ENCODE measurements around the gene NLGN2.
"Not testable (repeated sequence)": the region's sequence is repeated elsewhere in the genome, so short reads cannot be mapped to it uniquely, and the experiment has no call there.

NLGN2 gene

DNA sequence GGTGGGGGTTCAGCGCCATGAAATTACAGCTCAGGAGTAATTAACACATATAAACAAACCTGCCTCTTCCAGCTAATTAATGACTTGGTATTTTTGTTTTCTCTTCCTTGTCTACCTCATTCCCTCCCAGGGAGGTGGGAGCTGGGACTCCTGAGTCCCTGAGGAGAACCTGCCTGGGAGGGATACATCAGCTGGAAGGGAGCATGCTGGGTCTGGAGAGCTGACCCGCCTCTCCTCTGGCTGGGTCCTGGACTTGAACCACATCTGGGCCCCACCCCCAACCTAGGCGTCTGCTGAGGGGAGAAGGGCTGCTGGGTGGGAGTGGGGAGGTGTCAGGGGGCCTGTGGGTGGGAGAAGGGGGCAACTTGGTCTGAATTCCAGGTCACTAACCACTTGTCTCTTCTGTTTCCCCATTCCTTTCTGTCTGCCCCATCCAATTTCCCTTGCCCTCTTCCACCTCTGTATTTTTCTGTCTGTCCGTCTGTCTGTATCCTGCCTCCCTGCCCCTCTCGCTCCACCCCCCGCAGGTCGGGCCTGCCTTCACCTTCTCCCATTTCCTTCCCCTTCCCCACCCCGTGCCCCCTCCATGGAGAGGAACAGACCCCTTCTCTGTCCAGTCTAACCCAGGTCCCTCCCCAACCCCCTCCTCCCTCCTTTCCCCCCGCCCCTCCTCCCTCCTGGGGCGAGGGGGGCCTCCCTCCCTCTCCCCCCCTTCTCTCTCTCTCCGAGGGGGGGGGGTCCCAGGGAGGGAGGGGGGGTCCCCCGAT lies at the start of gene NLGN2:
Gene NLGN2, plus strand, starts transcription at position 361 of the 767 bp plus-strand sequence. CDS start 411 bp downstream, outside the sequence.
- DNase-seq = no peak

DNA sequence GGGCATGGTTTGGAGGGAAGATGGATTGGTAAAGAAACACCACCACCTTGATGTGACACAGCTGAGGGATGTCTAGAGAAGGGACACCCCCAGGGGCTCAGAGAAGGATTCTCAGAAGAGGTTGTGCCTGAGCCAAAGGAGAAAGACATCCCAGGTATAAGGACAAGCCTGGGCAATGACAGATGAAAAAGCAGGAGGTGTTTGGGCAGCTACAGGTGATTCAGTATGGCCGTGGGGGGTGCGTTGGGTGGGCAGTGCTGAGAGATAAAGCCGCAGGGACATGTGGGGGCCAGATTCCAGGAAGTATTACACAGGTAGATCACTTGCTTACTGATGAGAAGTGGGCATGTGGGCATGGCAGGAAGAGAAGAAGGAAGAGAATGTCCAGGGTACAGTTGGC lies 45.7 kb upstream of the NLGN2 start:
- no peak for DNase-seq

DNA sequence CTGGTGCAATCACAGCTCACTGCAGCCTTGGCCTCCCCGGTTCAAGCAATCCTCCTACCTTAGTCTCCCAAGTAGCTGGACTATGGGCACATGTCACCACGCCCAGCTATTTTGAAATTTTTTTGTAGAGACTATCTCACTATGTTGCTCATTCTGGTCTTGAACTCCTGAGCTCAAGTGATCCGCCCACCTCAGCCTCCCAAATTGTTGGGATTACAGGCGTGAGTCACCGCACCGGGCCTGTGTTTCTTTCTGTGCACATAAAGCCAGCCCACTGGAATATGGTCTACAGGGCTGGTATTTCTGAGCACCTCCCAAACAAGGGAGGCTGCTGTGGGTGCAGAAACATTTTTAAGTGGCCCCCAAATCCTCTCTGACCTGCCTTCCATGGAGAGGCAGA lies 44.3 kb upstream of the NLGN2 start:
- no peak for DNase-seq

DNA sequence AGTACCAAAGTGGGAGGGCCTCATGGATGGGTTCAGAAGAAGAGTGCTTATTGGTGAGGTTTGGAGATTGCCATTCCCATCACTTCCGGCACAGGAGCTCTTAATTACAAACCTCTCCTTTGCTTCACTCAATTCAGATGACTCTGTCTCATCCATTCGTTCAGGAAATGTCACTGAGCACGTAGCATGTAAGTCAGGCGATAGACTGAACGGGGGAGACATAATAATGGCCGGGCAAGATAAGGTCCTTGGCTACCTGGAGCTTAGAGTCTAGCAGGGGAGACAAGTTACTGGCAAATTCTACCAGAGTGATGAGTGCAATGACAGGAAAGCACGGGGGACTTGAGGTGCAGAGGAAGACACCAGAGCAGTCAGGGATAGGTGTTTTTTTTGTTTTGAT lies 41.7 kb upstream of the NLGN2 start:
- not testable (repeated sequence) for DNase-seq

DNA sequence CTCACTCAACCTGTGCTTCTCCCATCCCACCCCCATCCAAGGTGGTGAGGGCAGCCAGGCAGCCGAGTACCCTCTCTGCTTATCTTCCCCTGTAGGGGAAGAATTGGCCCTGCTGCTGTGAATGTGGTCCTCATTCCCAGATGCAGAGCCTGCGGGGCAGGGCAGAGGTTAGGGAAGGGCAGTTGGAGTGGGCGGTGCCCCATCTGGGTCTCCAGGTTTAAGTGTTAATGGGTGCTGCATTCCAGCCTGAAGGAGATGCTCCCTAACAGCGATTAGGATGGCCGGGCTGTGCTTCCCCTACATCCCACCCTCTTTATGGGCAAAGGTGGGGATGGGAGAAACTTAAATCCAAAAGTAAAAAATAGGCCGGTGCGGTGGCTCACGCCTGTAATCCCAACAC lies 40.6 kb upstream of the NLGN2 start:
- no peak for DNase-seq

DNA sequence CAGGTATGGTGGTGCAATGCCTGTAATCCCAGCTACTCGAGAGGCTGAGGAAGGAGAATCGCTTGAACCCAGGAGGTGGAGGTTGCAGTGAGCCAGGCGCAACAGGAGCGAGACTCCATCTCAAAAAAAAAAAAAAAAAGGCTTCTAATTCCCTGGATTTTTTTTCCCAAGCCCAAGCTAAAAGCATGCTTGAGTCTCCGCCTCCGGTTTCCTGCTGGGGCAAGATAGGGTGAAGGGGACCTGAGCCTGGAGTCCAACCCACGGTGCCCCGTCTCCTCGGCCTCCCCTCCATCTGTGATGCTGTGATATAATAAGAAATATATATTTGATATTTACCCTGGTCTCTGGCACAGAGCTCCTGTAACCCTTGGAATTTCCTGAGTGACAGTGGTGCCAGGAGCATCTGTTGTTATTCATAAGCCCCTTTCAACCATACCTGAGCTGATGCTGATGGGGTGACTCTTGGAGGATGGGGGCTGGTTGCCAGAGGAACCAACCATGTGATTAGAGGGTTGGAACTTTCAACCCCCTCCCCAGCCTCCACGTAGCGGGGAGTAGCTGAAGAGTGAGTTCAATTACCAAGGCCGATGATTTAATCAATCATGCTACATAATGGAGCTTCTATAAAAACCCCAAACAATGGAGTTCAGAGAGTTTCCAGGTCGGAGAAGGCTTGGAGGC lies 39.6 kb upstream of the NLGN2 start:
- no peak for DNase-seq

DNA sequence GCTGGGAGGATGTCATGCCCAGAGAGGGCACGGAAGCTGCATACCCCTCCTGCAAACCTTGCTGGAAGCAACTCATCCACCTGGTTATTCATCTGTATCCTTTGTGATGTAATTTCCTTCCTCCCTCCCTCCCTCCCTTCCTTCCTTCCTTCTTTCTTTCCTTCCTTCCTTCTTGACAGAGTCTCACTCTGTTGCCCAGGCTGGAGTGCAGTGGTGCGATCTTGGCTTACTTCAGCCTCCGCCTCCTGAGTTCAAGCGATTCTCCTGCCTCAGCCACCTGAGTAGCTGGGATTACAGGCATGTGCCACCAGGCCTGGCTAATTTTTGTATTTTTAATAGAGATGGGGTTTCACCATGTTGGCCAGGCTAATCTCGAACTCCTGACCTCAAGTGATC lies 39.0 kb upstream of the NLGN2 start:
- not testable (repeated sequence) for DNase-seq

DNA sequence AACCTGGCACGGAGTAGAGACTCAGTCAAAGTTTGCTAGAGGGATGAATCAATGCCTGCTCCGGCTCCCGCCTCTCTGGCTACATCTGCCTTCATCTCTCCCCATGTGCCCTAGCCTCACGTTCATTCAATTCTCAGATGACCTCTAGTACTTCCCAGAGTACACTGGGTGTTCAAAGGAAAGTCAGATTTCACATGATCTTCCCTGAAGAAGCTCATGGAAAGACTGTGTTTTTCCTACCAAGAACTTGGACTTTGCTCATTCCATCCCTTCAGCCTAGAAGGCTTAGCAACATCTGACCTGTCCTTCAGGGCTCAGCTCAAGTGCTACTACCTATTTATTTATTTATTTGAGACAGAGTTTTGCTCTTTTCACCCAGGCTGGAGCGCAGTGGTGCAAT lies 37.8 kb upstream of the NLGN2 start:
- DNase-seq = no peak

DNA sequence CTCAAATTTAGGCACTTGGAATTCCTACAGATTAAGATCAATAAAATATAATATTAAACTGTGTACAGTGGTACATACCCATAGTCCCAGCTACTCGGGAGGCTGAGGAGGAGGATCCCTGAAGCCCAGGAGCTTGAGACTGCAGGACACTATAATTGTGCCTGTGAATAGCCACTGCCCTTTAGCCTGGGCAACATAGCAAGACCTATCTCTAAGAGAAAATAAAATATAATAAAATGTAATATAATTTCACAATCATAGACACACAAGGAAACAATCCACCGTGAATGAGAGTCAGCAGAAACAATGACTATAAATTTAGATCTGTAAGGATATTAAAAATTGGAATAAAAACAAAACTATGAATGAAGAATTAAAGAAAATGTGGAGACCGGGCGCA lies 36.8 kb upstream of the NLGN2 start:
- no peak for DNase-seq

DNA sequence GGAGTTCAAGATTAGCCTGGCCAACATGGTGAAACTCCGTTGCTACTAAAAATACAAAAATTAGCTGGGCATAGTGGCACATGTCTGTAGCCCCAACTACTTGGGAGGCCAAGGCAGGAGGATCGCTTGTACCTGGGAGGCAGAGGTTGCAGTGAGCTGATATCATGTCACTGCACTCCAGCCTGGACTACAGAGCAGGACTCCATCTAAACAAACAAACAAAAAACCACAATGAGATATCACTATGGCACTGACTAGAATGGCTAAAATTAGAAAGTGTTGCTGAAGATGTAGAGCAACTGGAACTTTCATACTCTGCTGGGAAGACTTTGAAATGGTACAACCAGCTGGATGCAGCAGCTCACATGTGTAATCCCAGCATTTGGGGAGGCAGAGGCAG lies 33.3 kb upstream of the NLGN2 start:
- DNase-seq = no peak

DNA sequence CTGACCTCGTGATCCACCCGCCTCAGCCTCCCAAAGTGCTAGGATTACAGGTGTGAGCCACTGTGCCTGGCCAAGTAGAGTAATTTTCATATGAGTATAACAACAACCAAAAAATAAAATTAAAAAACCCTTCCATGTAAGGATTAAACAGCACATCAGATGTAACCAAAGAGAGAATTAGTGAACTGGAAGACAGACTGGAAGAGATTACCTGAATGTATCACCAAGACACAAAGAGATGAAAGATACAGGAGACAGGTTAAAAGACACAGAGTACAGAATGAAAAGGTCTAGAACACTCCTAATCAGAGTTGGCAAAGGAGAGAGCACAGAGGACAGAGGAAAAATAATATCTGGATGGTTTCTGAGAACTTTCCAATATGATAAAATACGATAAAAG lies 28.5 kb upstream of the NLGN2 start:
- no peak for DNase-seq

DNA sequence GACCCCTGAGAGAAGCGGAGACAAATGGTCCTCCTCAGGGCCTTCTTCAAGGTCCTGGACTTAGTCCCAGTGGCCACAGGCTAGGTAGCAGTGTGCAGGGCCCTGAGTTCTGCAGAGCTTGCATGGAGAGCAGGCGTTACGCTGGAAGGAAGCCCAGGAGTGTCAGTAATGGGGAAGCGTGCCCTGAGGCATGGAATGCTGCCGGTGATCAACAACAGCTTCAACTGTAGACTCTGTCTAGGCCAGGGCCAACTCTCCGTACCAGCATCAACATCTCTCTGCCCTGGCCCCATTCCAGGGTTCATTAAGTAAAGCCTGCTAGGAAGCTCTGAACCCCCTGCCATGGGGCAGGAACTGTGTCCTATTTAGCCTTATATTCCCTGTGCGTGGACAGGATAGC lies 27.3 kb upstream of the NLGN2 start:
- DNase-seq = no peak

DNA sequence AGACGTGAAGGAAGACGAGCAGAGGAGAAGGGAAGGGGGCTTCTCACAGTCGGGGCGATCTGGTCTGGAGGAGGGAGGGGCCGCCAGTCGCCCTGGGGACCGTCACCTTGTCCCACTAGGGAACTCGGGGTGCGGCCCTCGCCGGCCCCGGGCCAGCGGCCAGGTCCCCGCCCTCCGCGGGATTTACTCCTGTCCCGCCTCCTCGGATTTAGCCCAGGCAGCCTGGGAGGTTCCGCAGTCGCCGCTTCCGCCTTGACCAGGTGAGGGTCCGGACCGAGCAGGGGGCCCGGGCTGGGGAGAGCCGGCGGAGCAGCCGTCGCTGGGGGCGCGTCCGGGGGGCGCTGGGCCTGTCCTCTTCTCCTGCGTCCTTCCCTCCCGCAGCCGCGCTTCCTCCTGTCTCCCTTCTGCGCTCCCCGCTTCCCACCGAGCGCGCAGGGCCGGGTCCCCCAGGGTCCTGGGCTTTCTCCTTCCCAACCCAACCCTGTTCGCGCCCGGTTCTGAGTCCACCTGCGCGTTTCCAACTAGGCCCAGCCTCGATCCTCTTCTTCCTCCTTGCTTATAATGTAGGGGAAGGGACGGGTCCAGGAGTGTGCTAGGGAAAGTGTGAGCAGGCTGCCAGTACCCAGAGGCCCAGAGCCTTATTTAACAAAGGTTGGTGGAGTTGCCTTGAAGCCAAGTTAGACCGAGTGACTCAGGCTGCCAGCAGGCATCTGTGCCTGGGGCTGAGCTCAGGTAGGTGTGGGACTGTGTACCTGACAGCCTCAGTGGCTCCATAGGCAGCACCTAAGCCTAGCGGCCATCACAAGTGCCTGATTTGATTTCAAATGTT lies 26.6 kb upstream of the NLGN2 start, which contains the start of gene TNK1:
Gene TNK1, plus strand, starts transcription at position 235 of the 829 bp plus-strand sequence. CDS start 1,838 bp downstream, outside the sequence.
- no peak for DNase-seq

DNA sequence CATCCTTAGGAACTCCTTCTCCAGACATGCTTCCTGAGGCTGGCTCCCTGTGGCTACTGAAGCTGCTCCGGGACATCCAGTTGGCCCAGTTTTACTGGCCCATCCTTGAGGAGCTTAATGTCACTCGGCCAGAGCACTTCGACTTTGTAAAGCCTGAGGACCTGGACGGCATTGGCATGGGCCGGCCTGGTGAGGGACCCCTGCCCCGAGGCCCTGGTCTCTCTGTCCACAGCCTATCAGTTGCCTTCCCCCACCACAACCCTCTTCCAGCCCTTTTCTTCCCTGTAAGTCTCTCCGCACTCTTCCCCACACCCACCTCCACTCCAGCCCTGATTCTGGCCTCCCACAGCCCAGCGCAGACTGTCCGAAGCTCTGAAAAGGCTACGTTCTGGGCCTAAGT lies 24.7 kb upstream of the NLGN2 start:
- no peak for DNase-seq

DNA sequence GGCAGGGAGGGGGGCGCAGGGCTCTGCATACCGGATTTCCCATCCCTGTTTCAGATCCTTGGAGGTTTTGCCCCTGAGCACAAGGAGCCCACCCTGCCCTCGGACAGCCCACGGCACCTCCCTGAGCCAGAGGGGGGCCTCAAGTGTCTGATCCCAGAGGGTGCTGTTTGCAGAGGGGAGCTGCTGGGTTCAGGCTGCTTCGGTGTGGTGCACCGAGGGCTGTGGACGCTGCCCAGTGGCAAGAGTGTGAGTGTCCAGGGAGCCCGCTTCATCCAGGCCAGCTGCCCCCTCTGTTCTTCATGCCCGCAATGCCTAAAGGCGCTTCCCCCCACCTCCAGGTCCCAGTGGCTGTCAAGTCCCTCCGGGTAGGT lies 24.3 kb upstream of the NLGN2 start:
- no peak for DNase-seq

DNA sequence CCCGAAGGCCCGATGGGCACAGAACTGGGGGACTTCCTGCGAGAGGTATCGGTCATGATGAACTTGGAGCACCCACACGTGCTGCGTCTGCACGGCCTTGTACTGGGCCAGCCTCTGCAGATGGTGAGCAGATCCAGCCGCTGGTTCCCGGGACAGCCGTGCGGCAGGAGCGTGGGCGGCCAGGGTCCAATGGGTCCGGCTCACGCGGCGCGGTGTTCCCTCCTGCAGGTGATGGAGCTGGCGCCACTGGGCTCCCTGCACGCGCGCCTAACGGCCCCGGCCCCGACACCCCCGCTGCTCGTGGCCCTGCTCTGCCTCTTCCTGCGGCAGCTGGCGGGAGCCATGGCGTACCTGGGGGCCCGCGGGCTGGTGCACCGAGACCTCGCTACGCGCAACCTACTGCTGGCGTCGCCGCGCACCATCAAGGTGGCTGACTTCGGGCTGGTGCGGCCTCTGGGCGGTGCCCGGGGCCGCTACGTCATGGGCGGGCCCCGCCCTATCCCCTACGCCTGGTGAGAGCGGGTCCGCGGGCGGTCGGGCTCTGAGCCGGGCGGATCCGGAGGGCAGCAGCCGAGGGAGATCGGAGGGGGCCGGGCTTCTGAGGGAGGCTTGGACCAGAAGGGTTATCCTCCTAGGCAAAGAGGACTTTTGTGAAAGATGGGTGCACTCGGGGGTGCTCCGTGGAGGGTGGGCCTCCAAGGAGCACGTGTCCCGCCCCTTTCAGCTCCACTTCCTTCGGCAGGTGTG lies 23.7 kb upstream of the NLGN2 start:
- DNase-seq = peak; percentile 86

DNA sequence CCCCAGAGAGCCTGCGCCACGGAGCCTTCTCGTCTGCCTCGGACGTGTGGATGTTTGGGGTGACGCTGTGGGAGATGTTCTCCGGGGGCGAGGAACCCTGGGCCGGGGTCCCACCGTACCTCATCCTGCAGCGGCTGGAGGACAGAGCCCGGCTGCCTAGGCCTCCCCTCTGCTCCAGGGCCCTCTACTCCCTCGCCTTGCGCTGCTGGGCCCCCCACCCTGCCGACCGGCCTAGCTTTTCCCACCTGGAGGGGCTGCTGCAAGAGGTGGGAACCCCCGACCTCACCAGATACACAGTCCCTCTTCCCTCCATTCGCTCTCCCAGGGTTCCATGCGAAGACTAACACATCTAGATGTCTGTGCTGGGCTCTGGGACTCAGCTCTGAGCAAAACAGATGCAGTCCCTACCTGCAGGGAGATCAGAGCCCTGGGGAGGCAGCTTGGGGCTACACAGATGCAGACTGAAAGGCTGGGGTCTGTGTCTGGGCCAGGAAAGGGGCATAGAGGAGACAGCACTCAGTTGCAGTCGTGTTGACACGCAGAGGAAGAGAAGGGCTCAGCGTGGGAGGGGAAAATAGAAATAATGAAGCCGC lies 23.1 kb upstream of the NLGN2 start:
- no peak for DNase-seq

DNA sequence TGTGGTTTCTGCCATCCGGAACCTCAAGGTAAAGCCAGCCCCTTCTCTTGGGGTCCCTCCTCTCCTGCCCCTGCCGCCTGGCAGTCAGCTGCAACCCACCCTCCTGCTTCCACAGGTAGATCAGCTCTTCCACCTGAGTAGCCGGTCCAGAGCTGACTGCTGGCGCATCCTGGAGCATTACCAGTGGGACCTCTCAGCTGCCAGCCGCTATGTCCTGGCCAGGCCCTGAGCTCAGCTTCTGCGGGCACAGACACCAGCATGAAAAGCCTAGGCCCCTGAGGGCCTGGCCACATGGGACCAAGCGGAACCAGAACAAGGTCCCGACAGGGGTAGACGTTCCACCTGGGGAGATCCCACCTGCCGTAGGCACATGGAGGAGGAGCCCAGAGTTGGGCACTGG lies 18.8 kb upstream of the NLGN2 start:
- DNase-seq = no peak

DNA sequence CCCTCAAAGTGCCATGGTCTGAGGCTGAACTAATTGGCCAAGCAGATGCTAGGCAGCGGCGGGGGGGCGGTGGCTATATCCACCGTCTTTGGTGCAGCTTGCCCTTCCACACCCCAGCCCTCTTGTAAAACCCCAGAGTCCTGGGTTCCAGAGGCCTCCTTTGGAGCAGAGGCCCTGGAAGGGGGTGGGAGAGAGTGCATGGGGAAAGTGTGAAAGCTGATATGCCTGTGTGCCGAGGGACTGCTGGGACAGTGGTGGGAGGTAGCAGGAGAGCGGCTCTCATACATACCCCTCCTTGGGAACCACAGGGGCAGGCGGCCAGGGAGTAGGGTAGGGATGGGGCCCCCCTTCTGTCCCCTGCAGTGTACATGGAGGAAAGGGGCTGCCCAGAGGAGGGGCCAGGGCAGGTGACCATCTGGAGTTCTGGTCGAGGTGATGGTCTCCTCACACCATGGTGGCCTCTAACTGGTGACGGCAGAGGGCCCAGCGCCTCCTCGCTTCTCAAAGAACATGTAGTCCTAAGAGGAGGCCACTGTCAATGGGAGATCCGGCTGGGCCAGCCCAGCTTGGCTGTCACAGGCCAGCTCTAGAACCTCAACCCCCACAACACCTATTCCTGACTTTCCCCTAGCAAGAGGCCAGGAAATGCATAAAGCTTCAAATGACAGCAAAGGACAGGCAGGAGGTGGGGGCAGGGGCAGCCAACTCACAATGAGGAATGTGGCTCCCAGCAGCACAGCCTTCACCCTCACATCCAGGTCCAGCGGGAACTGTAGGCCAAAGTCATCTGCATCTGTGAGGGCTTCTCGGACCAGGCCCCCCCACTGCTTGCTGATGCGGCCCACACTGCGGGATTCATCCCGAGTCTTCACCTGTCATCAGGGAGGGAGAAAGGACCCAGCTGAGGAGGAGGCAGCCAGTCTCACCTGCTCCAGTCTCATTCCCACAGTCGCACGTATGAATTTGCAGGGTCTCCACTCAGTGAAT lies 17.4 kb upstream of the NLGN2 start:
- no peak for DNase-seq

DNA sequence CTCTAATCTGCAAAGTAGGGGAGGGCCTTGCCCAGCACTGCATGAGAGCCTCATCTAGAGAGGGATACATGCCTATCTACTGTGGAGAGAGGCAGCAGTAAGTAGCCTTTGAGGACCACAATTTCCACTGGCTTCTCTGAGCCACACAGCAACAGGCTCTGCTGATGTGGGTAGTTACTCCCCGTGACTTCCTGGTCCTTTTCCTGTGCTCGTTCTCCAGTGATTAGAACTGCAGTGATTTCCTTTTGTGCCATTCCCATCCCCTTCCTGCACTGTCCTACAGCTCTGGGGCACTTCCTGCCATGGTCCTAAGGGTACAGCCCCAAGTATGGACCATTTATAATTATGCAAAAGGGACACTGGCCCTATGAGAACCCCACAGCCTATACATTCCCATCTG lies 16.3 kb upstream of the NLGN2 start:
- DNase-seq = no peak

Measured in stimulated activated CD4-positive, alpha-beta T cell treated with anti-CD3 and anti-CD28 coated beads, Interleukin-15, amount 100 ng/mL, for 24 hours (primary cell).